GM12875 (cell line): ENCODE data around the gene SF3A2.
A peak's percentile ranks its signal among the peaks of the same experiment; 100 is the strongest.

ENCODE experiments used
- H3K4me3 ChIP-seq: one replicate; pipeline ENCODE4 v1.5.1; 2011; ENCODE audit warnings: low read depth, low read length, control low read depth
- CTCF ChIP-seq: IDR thresholded peaks from 2 replicates; pipeline ENCODE4 v1.5.1; 2011; ENCODE audit warnings: low read depth, mild to moderate bottlenecking, control low read depth, inconsistent platforms, low read length, moderate library complexity, borderline replicate concordance; ENCODE audit not compliant: insufficient read depth

SF3A2 gene

GRCh38 chr19:2227415-2228156, 9.0 kb upstream of the SF3A2 start:
- no peak overlapping the region for H3K4me3 ChIP-seq
- TF ChIP-seq CTCF, result peak; percentile 15; the same call in 1 of the 2 replicates

GRCh38 chr19:2228157-2229030, 8.2 kb upstream of the SF3A2 start:
- TF ChIP-seq CTCF, result no peak
- H3K4me3 ChIP-seq, result no peak overlapping the region

- no peak overlapping the region for H3K4me3 ChIP-seq
- TF ChIP-seq CTCF, result no peak
Measured at GRCh38 chr19:2229103-2230032, 7.3 kb upstream of the SF3A2 start.

- no peak for TF ChIP-seq CTCF
- no peak overlapping the region for H3K4me3 ChIP-seq
Measured at GRCh38 chr19:2230033-2230531, 6.5 kb upstream of the SF3A2 start.

- TF ChIP-seq CTCF, result no peak
- no peak overlapping the region for H3K4me3 ChIP-seq
Measured at GRCh38 chr19:2230807-2231533, 5.7 kb upstream of the SF3A2 start.

- no peak overlapping the region for H3K4me3 ChIP-seq
- TF ChIP-seq CTCF, result no peak
Measured at GRCh38 chr19:2231621-2232221, 4.9 kb upstream of the SF3A2 start.
